AG04450 (cell line): ENCODE results near the gene PDXP. TPM values are rescaled to one million over a fixed set of nuclear protein-coding genes. Genes with fewer than 3 reads are reported as not detected.
"Not testable (repeated sequence)": the region's sequence is repeated elsewhere in the genome, so short reads cannot be mapped to it uniquely, and the experiment has no call there.

Source experiments
- CTCF ChIA-PET: fragments of 300-600, 350-600 bp; formaldehyde crosslinking; extraction: SDS; loops from one replicate; lab custom pipeline; 2022; ENCODE audit warnings: antibody characterized with exemption, inconsistent platforms; lab: Charles Lee
- POLR2A ChIA-PET: fragments of 350-600 bp; formaldehyde crosslinking; extraction: SDS; loops from one replicate; lab custom pipeline; 2021; ENCODE audit warnings: antibody characterized with exemption, inconsistent platforms; lab: Yijun Ruan, JAX
- DNase-seq: peaks from one replicate; pipeline ENCODE4 v3.0.0-alpha.2; 2011; ENCODE audit warnings: low read depth, low spot score
- H3K27ac ChIP-seq: one replicate; pipeline ENCODE4 v1.5.1; 2012; ENCODE audit warnings: low read depth, low read length, control low read depth
- H3K27me3 ChIP-seq: one replicate; pipeline ENCODE4 v1.6.0; 2012; ENCODE audit warnings: low read length; ENCODE audit not compliant: control insufficient read depth, insufficient read depth
- H3K4me3 ChIP-seq: 2 replicates; pipeline ENCODE4 v1.5.1; 2011; ENCODE audit warnings: mild to moderate bottlenecking, low read depth, low read length, control low read depth
- H3K9me3 ChIP-seq: 2 replicates; pipeline ENCODE4 v1.5.1; 2012; ENCODE audit warnings: low read length; ENCODE audit not compliant: control insufficient read depth, insufficient read depth
- polyA plus RNA-seq: library from polyadenylated mRNA; depleted of rRNA; stranded (reverse); fragments of >200 nt; gene quantifications from 2 replicates; pipeline ENCODE4 v1.2.3, GENCODE V29; 2011
- TF ChIP-seq, protein P1 (sequence below): IDR thresholded peaks from 2 replicates; pipeline ENCODE4 v1.5.1; 2011; ENCODE audit warnings: low read depth, low read length, control low read depth, inconsistent platforms

PDXP gene
- polyA plus RNA-seq, 1 experiment, result 11.7 TPM

- TF ChIP-seq, protein P1, sequence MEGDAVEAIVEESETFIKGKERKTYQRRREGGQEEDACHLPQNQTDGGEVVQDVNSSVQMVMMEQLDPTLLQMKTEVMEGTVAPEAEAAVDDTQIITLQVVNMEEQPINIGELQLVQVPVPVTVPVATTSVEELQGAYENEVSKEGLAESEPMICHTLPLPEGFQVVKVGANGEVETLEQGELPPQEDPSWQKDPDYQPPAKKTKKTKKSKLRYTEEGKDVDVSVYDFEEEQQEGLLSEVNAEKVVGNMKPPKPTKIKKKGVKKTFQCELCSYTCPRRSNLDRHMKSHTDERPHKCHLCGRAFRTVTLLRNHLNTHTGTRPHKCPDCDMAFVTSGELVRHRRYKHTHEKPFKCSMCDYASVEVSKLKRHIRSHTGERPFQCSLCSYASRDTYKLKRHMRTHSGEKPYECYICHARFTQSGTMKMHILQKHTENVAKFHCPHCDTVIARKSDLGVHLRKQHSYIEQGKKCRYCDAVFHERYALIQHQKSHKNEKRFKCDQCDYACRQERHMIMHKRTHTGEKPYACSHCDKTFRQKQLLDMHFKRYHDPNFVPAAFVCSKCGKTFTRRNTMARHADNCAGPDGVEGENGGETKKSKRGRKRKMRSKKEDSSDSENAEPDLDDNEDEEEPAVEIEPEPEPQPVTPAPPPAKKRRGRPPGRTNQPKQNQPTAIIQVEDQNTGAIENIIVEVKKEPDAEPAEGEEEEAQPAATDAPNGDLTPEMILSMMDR, result no peak
- ChIA-PET POLR2A (interaction anchor here (1.3 kb wide), 1 partner anchor 9 kb away, joined by 3 read pairs; no protein-coding TSS in a partner anchor), CTCF (no interaction called here)
- DNase-seq, result no peak
- H3K9me3 ChIP-seq, result no peaks in the 10 kb centered on the region; the same call in 1 of the 2 replicates
- no peak overlapping the region for H3K27ac ChIP-seq
- H3K27me3 ChIP-seq, result no peaks in the 10 kb centered on the region
- H3K4me3 ChIP-seq, result no peak overlapping the region
These were observed 34.2 kb downstream of the PDXP start for GRCh38 chr22:37692627-37693285.

GRCh38 chr22:37694131-37694530, 35.6 kb downstream of the PDXP start:
- not testable (repeated sequence) for H3K27me3 ChIP-seq, H3K9me3 ChIP-seq, H3K4me3 ChIP-seq, H3K27ac ChIP-seq, DNase-seq
- ChIA-PET CTCF (interaction anchor here (0.8 to 0.9 kb wide), 2 partner anchors 51 to 70 kb away, joined by 3 to 7 read pairs; no protein-coding TSS in a partner anchor), POLR2A (interaction anchor here (0.6 to 1.3 kb wide), 3 partner anchors 11 to 44 kb away, joined by 3 to 17 read pairs (median 3); partner anchors contain the start of gene LGALS1)

DNA sequence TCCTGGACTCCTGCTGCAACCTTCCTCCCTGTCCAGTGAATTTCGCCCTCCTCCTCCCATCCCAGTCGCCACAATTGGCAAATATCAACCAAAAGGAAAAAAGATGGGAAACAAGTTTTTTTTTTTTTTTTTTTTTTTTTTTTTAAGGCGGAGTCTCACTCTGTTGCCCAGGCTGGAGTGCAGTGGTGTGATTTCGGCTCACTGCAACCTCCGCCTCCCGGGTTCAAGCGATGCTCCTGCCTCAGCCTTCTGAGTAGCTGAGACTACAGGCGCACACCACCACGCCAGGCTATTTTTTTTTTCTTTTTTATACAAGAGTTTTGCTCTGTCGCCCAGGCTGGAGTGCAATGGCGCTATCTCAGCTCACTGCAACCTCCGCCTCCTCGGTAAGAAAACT, 37.7 kb downstream of the PDXP start:
- POLR2A ChIA-PET, result interaction anchor here (1.0 kb wide), 1 partner anchor 16 kb away, joined by 3 read pairs; no protein-coding TSS in a partner anchor
- H3K27ac ChIP-seq, H3K9me3 ChIP-seq: not testable (repeated sequence)

GRCh38 chr22:37696657-37697537, 38.4 kb downstream of the PDXP start, which contains the start of gene TRIOBP:
TRIOBP (plus strand) TSS chr22:37697048; CDS start chr22:37701366, 4,318 bp downstream.
- CTCF ChIA-PET, result interaction anchor here (0.5 to 1.7 kb wide), 8 partner anchors 14 to 132 kb away, joined by 3 to 22 read pairs (median 5); no protein-coding TSS in a partner anchor
- Histone ChIP-seq H3K27me3 (no peaks in the 10 kb centered on the region), H3K27ac (no peak within 1 kb of the TSS), H3K9me3 (no peaks in the 10 kb centered on the region), H3K4me3 (peak within 1 kb of the TSS; percentile 48)
- TF ChIP-seq, protein P1, result peak; percentile 66
- peak; percentile 78 for DNase-seq
- POLR2A ChIA-PET, result interaction anchor here (0.6 to 1.0 kb wide), 3 partner anchors 17 to 111 kb away, joined by 3 read pairs; partner anchors contain the start of gene GCAT

More for the DNA sequence above, 37.7 kb downstream of the PDXP start:
- peak overlapping the region; percentile 48 for H3K4me3 ChIP-seq
- not testable (repeated sequence) for H3K27me3 ChIP-seq, DNase-seq
- CTCF ChIA-PET, result interaction anchor here (0.5 to 1.7 kb wide), 8 partner anchors 13 to 95 kb away, joined by 4 to 22 read pairs (median 6); no protein-coding TSS in a partner anchor

DNA sequence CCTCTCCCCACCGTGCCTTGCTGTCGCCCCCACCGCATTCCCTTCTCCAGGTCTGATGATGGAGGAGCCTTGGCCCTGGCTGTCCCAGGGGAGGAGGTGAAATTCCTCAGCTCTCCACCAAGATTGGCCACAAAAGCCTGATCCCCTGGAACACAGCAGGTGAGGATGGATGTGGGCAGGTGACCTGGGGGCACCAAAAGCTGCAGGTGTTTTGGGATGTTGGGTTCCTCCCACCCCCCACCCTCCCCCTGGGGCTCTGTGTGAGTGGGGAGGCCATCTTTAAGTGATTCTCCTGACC, 39.0 kb downstream of the PDXP start:
- ChIA-PET CTCF (interaction anchor here (0.5 to 1.7 kb wide), 6 partner anchors 17 to 132 kb away, joined by 3 to 7 read pairs (median 4); no protein-coding TSS in a partner anchor), POLR2A (interaction anchor here (0.6 kb wide), 1 partner anchor 65 kb away, joined by 3 read pairs; no protein-coding TSS in a partner anchor)
- TF ChIP-seq, protein P1, result no peak
- no peak for DNase-seq
- no peak overlapping the region for H3K27ac ChIP-seq
- no peaks in the 10 kb centered on the region for H3K9me3 ChIP-seq
- H3K4me3 ChIP-seq, result peak overlapping the region; percentile 45; the same call in 1 of the 2 replicates
- H3K27me3 ChIP-seq, result no peaks in the 10 kb centered on the region
